ENCODE measurements around the gene PSMC2. TPM values are rescaled to one million over a fixed set of nuclear protein-coding genes. Genes with fewer than 3 reads are reported as not detected.

Gene PSMC2
- polyA plus RNA-seq (2011; rRNA removed), result 211 and 287 TPM in 2 replicates
- polyA plus RNA-seq (2012; cell fraction: cytosol; rRNA removed), result 125 and 144 TPM in 2 replicates
- 56.0 and 110 TPM in 2 replicates for polyA plus RNA-seq (2012; cell fraction: nucleus; rRNA removed)
- 246 to 259 TPM (median 252 TPM) in 3 replicates for polyA plus RNA-seq (2017; fragmentation: RNase III; extraction: RNeasy Plus Mini Kit Qiagen cat#74134 plus additional on column Dnase treatment)
- polyA minus RNA-seq (2011; rRNA and poly(A)+ RNA removed), result 75.2 and 77.0 TPM in 2 replicates

DNA sequence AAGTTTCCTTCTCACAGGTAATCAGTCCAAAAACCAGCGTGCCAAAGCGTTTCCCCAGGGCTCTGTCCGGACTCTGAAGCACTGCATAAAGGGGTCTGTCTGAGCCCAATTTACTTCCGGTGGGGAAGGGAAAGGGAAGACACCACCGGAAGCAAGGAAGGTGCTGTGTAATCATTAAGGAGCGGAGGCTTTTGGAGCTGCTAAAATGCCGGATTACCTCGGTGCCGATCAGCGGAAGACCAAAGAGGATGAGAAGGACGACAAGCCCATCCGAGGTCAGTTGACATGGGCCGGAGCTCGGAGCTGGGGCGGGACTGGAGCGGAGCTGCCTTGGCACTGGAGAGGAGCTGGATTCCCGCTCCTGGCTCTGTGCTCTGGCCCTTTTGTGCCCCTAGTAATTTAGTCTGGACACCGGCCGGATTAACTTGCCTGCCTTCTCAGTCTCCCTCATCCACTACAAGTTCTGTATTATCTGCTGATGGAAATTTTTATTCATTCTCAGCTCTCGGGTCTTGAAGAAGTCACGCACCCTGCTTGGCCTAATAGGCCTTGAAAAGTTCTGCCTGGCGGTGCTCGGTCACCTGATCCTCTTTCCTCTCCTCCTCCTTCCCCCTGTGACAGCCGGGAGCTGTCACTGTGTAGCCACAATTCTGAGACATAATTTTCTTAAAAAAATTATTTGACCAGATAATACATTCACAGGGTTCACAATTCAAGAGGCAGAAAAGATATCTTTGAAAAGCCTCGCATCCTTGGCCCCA is at the start of gene PSMC2:
PSMC2 (plus strand) TSS at position 137 of the 761 bp plus-strand sequence; CDS start at position 206, 69 bp downstream.
- 0 out of 4 replicates have a peak, but pooled peaks of 1 of the 2 experiments have one; percentile 8 for TF ChIP-seq CEBPB (IDR thresholded peaks at IDR 0.05)
- peak; percentile 64 for TF ChIP-seq POLR2A (IDR thresholded peaks at IDR 0.05; ENCODE audit: low read length)
- TF ChIP-seq, protein P1, sequence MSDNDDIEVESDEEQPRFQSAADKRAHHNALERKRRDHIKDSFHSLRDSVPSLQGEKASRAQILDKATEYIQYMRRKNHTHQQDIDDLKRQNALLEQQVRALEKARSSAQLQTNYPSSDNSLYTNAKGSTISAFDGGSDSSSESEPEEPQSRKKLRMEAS (IDR thresholded peaks at IDR 0.05), result peak; percentile 89
- TF ChIP-seq, protein P2, sequence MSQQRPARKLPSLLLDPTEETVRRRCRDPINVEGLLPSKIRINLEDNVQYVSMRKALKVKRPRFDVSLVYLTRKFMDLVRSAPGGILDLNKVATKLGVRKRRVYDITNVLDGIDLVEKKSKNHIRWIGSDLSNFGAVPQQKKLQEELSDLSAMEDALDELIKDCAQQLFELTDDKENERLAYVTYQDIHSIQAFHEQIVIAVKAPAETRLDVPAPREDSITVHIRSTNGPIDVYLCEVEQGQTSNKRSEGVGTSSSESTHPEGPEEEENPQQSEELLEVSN (IDR thresholded peaks at IDR 0.05; ENCODE audit: borderline replicate concordance, low read depth), result peak; percentile 57; the same call in 1 of the 2 replicates
- TF ChIP-seq MAFK (IDR thresholded peaks at IDR 0.05; ENCODE audit: partially characterized antibody), result peak; percentile 91
- peak; percentile 66 to 86; a peak in 4 of 5 replicates for TF ChIP-seq JUN (IDR thresholded peaks at IDR 0.05)
- peak; percentile 85 for TF ChIP-seq KDM5A (IDR thresholded peaks at IDR 0.05)
- no peak for TF ChIP-seq ZFP36 (IDR thresholded peaks at IDR 0.05; ENCODE audit: borderline replicate concordance, partially characterized antibody)
- peak; percentile 87 for TF ChIP-seq PHF8 (IDR thresholded peaks at IDR 0.05; ENCODE audit: borderline replicate concordance, low read depth)
- TF ChIP-seq RARB (CRISPR knock-in tag; IDR thresholded peaks at IDR 0.05), result no peak
- TF ChIP-seq, protein P3, sequence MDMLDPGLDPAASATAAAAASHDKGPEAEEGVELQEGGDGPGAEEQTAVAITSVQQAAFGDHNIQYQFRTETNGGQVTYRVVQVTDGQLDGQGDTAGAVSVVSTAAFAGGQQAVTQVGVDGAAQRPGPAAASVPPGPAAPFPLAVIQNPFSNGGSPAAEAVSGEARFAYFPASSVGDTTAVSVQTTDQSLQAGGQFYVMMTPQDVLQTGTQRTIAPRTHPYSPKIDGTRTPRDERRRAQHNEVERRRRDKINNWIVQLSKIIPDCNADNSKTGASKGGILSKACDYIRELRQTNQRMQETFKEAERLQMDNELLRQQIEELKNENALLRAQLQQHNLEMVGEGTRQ (IDR thresholded peaks at IDR 0.05), result peak; percentile 59
- no peak for TF ChIP-seq JUNB (IDR thresholded peaks at IDR 0.05)
- TF ChIP-seq, protein P4, sequence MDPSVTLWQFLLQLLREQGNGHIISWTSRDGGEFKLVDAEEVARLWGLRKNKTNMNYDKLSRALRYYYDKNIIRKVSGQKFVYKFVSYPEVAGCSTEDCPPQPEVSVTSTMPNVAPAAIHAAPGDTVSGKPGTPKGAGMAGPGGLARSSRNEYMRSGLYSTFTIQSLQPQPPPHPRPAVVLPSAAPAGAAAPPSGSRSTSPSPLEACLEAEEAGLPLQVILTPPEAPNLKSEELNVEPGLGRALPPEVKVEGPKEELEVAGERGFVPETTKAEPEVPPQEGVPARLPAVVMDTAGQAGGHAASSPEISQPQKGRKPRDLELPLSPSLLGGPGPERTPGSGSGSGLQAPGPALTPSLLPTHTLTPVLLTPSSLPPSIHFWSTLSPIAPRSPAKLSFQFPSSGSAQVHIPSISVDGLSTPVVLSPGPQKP (IDR thresholded peaks at IDR 0.05; ENCODE audit: low read depth, low read length), result no peak
- no peak for TF ChIP-seq HEYL (CRISPR knock-in tag; IDR thresholded peaks at IDR 0.05)
- POLR2A ChIA-PET, result interaction anchor here (1.0 to 1.5 kb wide), 5 partner anchors 9 to 273 kb away, joined by 3 to 6 read pairs (median 5); partner anchors contain the start of genes ARMC10 and FBXL13
- peaks cover 25% of the 10 kb centered on the region for H3K4me1 ChIP-seq
- 1% methylated on average over 25 of the region's 25 CpGs for WGBS (ENCODE audit: missing lambda C conversion rate)
- peak within 1 kb of the TSS; percentile 58 for H3K4me3 ChIP-seq
- DNase-seq (ENCODE audit: low read depth in 1 of 2, low spot score in 1 of 2) (peak; percentile 85 to 94), ATAC-seq (peak; percentile 87), FAIRE-seq (no peak)
- peak within 1 kb of the TSS; percentile 75 to 96 for H3K27ac ChIP-seq
- CTCF ChIA-PET, result interaction anchor here (0.8 kb wide), 1 partner anchor 10 kb away, joined by 4 read pairs; no protein-coding TSS in a partner anchor
- H3K9me3 ChIP-seq, result no peaks in the 10 kb centered on the region
- H3K4me2 ChIP-seq, result peak within 1 kb of the TSS; percentile 82

DNA sequence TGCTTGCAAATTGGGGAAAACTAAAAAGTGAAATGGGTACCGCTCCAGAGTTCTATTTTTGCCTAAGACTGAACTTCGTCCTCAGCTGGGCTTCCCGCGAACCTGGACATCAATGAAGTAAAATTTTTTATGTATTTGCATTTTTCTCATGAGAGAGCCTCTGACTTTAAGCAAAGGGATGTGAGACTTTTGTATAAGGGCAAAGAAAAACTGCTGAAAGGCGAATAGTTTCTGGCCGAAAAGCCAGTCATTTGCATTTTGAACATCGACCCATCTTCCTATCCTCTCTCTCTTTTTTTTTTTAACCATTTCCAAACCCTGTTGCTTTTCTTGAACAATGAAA is 49.6 kb upstream of the PSMC2 start:
- Histone ChIP-seq H3K4me2 (peak overlapping the region; percentile 90), H3K4me1 (peaks cover 12% of the 10 kb centered on the region), H3K9me3 (no peaks in the 10 kb centered on the region), H3K27ac (peak overlapping the region; percentile 80 to 93), H3K4me3 (peak overlapping the region; percentile 55)
- no peak for FAIRE-seq
- no peak for ATAC-seq
- ChIA-PET POLR2A (interaction anchor here (1.4 kb wide), 1 partner anchor 8 kb away, joined by 3 read pairs; no protein-coding TSS in a partner anchor), CTCF (interaction anchor here (0.6 to 1.7 kb wide), 8 partner anchors 9 to 236 kb away, joined by 3 to 6 read pairs (median 4); no protein-coding TSS in a partner anchor)
- DNase-seq (ENCODE audit: low read depth in 1 of 2, low spot score in 1 of 2), result no peak
- under 1% methylated on average over 7 of the region's 7 CpGs for WGBS (ENCODE audit: missing lambda C conversion rate)
- TF ChIP-seq, protein P5, sequence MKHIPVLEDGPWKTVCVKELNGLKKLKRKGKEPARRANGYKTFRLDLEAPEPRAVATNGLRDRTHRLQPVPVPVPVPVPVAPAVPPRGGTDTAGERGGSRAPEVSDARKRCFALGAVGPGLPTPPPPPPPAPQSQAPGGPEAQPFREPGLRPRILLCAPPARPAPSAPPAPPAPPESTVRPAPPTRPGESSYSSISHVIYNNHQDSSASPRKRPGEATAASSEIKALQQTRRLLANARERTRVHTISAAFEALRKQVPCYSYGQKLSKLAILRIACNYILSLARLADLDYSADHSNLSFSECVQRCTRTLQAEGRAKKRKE (CRISPR knock-in tag; IDR thresholded peaks at IDR 0.05; ENCODE audit: low read depth), result no peak
- TF ChIP-seq ESRRA (IDR thresholded peaks at IDR 0.05; ENCODE audit: borderline replicate concordance, low read length) (no peak), NR3C1 (IDR thresholded peaks at IDR 0.05) (no peak), JUN (IDR thresholded peaks at IDR 0.05) (no peak), MYC (IDR thresholded peaks at IDR 0.05; ENCODE audit: borderline replicate concordance, low read length) (no peak), NPAS2 (CRISPR knock-in tag; IDR thresholded peaks at IDR 0.05; ENCODE audit: borderline replicate concordance) (no peak), CHD4 (IDR thresholded peaks at IDR 0.05; ENCODE audit: borderline replicate concordance) (no peak), FOSB (CRISPR knock-in tag; IDR thresholded peaks at IDR 0.05) (no peak), SMC3 (IDR thresholded peaks at IDR 0.05) (no peak), HOXA7 (CRISPR knock-in tag; IDR thresholded peaks at IDR 0.05) (no peak), RFX5 (IDR thresholded peaks at IDR 0.05) (no peak), HOXB13 (CRISPR knock-in tag; IDR thresholded peaks at IDR 0.05; ENCODE audit: low read depth) (no peak), BHLHE40 (IDR thresholded peaks at IDR 0.05; ENCODE audit: low read depth, low read length) (no peak), POLR2AphosphoS2 (conservative IDR thresholded peaks at IDR 0.05; ENCODE audit: low read length) (no peak)
- TF ChIP-seq, protein P1 (IDR thresholded peaks at IDR 0.05), result no peak
- TF ChIP-seq, protein P6, sequence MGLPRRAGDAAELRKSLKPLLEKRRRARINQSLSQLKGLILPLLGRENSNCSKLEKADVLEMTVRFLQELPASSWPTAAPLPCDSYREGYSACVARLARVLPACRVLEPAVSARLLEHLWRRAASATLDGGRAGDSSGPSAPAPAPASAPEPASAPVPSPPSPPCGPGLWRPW (IDR thresholded peaks at IDR 0.05), result no peak
- TF ChIP-seq, protein P4 (IDR thresholded peaks at IDR 0.05; ENCODE audit: low read depth, low read length), result no peak
- TF ChIP-seq, protein P7, sequence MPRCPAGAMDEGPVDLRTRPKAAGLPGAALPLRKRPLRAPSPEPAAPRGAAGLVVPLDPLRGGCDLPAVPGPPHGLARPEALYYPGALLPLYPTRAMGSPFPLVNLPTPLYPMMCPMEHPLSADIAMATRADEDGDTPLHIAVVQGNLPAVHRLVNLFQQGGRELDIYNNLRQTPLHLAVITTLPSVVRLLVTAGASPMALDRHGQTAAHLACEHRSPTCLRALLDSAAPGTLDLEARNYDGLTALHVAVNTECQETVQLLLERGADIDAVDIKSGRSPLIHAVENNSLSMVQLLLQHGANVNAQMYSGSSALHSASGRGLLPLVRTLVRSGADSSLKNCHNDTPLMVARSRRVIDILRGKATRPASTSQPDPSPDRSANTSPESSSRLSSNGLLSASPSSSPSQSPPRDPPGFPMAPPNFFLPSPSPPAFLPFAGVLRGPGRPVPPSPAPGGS (IDR thresholded peaks at IDR 0.05), result no peak

Data from A549 (cell line).